GM12878 (cell line): Measurements from ENCODE around the gene PTPRF. TPM values are rescaled to one million over a fixed set of nuclear protein-coding genes. Genes with fewer than 3 reads are reported as not detected.

ENCODE experiments used
- ATAC-seq: fragments of 200-7000 bp; cut with Tn5 transposase; 3 replicates; pipeline ENCODE4 v1.9.1; 2020; ENCODE audit warnings: mild to moderate bottlenecking, moderate library complexity
- BruUV-seq: library from RNA; stranded (reverse); fragments of 400-500 nt; replicated peaks from 2 replicates; lab custom pipeline; 2021; lab: Mats Ljungman, UMichigan
- CTCF ChIA-PET: fragments of 300-600 bp; sonication (Branson Sonifier 250); formaldehyde crosslinking; extraction: SDS; loops from one replicate; lab custom pipeline; 2021; ENCODE audit warnings: inconsistent platforms; lab: Yijun Ruan, JAX
- POLR2A ChIA-PET: fragments of 350-600 bp; formaldehyde crosslinking; extraction: SDS; loops from one replicate; lab custom pipeline; 2021; ENCODE audit warnings: inconsistent platforms; lab: Charles Lee
- RAD21 ChIA-PET: fragments of 300-600 bp; sonication (Branson Sonifier 250); formaldehyde crosslinking; loops from one replicate; lab custom pipeline; 2023; ENCODE audit warnings: antibody characterized with exemption; ENCODE audit not compliant: unreplicated experiment; lab: Charles Lee
- SMC1A ChIA-PET: fragments of 300-600 bp; sonication (Branson Sonifier 250); formaldehyde crosslinking; loops from one replicate; lab custom pipeline; 2023; ENCODE audit not compliant: unreplicated experiment, uncharacterized antibody; lab: Charles Lee
- DNase-seq: peaks from one replicate; pipeline ENCODE4 v3.0.0-alpha.2; 2011; ENCODE audit warnings: low read depth, low spot score
- FAIRE-seq: peaks from 3 replicates; lab custom pipeline; 2011; peaks lifted over from hg19 to GRCh38; lab: Jason Lieb, UNC
- H2AFZ ChIP-seq: 2 replicates; pipeline ENCODE4 v1.6.0; 2011; ENCODE audit warnings: low read depth, low read length, control low read depth; ENCODE audit not compliant: control insufficient read depth
- H3K27ac ChIP-seq: 2 replicates; pipeline ENCODE4 v1.5.1; 2011; ENCODE audit warnings: control low read depth; ENCODE audit not compliant: control insufficient read depth, insufficient read depth
- H3K27me3 ChIP-seq, 2 experiments: replicated peaks in 1 of 2; 2 replicates each; pipeline versions ENCODE4 v1.6.0 to v1.6.1; 2011; ENCODE audit warnings: low read length in 1 of 2; ENCODE audit not compliant: control insufficient read depth in 2 of 2, insufficient read depth in 2 of 2
- H3K36me3 ChIP-seq, 2 experiments: 2 replicates each; pipeline ENCODE4 v1.5.1; 2011; ENCODE audit warnings: low read length in 1 of 2; ENCODE audit not compliant: control insufficient read depth in 2 of 2, insufficient read depth in 2 of 2
- H3K4me1 ChIP-seq: 2 replicates; pipeline ENCODE4 v1.6.1; 2011; ENCODE audit warnings: mild to moderate bottlenecking, low read length, moderate library complexity, mixed read lengths; ENCODE audit not compliant: control insufficient read depth, insufficient read depth
- H3K4me2 ChIP-seq: 2 replicates; pipeline ENCODE4 v1.6.0; 2011; ENCODE audit warnings: control low read depth; ENCODE audit not compliant: control insufficient read depth, insufficient read depth
- H3K4me3 ChIP-seq: fragments of 200-600 bp; sonication (generic); 2 replicates; pipeline ENCODE4 v1.5.1; 2016
- H3K79me2 ChIP-seq: 2 replicates; pipeline ENCODE4 v1.6.0; 2011; ENCODE audit warnings: low read length; ENCODE audit not compliant: control insufficient read depth, insufficient read depth
- H3K9ac ChIP-seq: 2 replicates; pipeline ENCODE4 v1.8.0; 2011; ENCODE audit warnings: low read length, control low read depth, mixed read lengths; ENCODE audit not compliant: control insufficient read depth, insufficient read depth
- H3K9me3 ChIP-seq: replicated peaks from 3 replicates; pipeline ENCODE4 v1.5.1; 2011; ENCODE audit warnings: mild to moderate bottlenecking, low read length; ENCODE audit not compliant: control insufficient read depth, insufficient read depth
- H4K20me1 ChIP-seq: 2 replicates; pipeline ENCODE4 v1.6.0; 2011; ENCODE audit not compliant: control insufficient read depth, insufficient read depth
- CUX1 ChIP-seq: IDR thresholded peaks from 2 replicates; pipeline ENCODE4 v1.6.1; 2012; ENCODE audit warnings: improper control_type of control experiment, low read depth, low read length; ENCODE audit not compliant: insufficient replicate concordance
- HDAC6 ChIP-seq: fragments of 200-600 bp; sonication (generic); IDR thresholded peaks from one replicate; pipeline ENCODE4 v1.8.0; 2017; ENCODE audit warnings: antibody characterized with exemption; ENCODE audit not compliant: unreplicated experiment
- MYC ChIP-seq: IDR thresholded peaks from 2 replicates; pipeline ENCODE4 v1.6.1; 2011; ENCODE audit warnings: mild to moderate bottlenecking, low read length, moderate library complexity, inconsistent platforms; ENCODE audit not compliant: insufficient read depth, insufficient replicate concordance, insufficient read length, severe bottlenecking
- WGBS: methylation state at CpG from one replicate; pipeline ENCODE4 v1.1.6; 2016; ENCODE audit warnings: low lambda C conversion rate; ENCODE audit not compliant: insufficient replicate concordance, insufficient coverage; ENCODE audit errors: missing lambda C conversion rate; 5-methylcytosine and 5-hydroxymethylcytosine counted together
- in situ Hi-C: fragments of 300-500 bp; cut with MboI; formaldehyde crosslinking; loops from 9 replicates; pipeline ENCODE4 v1.14.3; 2018; ENCODE audit warnings: mixed read lengths
- intact Hi-C: fragments of 100-400 bp; cut with micrococcal nuclease; formaldehyde crosslinking; loops from one replicate; pipeline ENCODE4 v1.14.2; 2022; ENCODE audit not compliant: unreplicated experiment
- polyA plus RNA-seq, 11 experiments: library from polyadenylated mRNA; depleted of rRNA in 4 of 11; unstranded in 6 of 11; stranded (reverse) in 5 of 11; fragments of >200 nt; fragmentation: Nextera tagmentation in 4 of 11; fragmentation: Illumina TruSeq in 1 of 11; extraction: Ambion mirVana in 4 of 11; extraction: Trizol in 1 of 11; gene quantifications; 1 replicate in 1 of 11; 2 replicates in 10 of 11; pipeline versions ENCODE4 v1.2.1 to v1.2.3, GENCODE V29; 2011 to 2016; ENCODE audit warnings: inconsistent platforms in 2 of 11, missing spikeins in 2 of 11, low read depth in 1 of 11
- total RNA-seq, 4 experiments: library from RNA; depleted of rRNA in 3 of 4; stranded (reverse); fragments of >200 nt in 3 of 4; fragmentation: Illumina TruSeq in 1 of 4; extraction: Trizol in 1 of 4; gene quantifications; 2 replicates each; pipeline versions ENCODE4 v1.2.1 to v1.2.3, GENCODE V29; 2013 to 2021
- TF ChIP-seq, protein P1 (sequence below): fragments of 450-650 bp; IDR thresholded peaks from 2 replicates; pipeline ENCODE4 v1.6.1; 2018; ENCODE audit warnings: mild to moderate bottlenecking, low read depth, moderate library complexity; ENCODE audit not compliant: partially characterized antibody
- TF ChIP-seq, protein P2 (sequence below): fragments of 150-350 bp; IDR thresholded peaks from 2 replicates; pipeline ENCODE4 v1.6.1; 2016; ENCODE audit warnings: low read depth, low read length

Gene PTPRF
- total and polyA plus RNA-seq, 10 of the 15 experiments (the other 5 are each of a cell fraction or from before 2014, with no cell fraction given) = 0.04 to 2.6 (median 0.32) TPM

GRCh38 chr1:43583058-43583457 is 52.4 kb downstream of the PTPRF start:
- no TSS peak for BruUV-seq
- TF ChIP-seq, protein P1, sequence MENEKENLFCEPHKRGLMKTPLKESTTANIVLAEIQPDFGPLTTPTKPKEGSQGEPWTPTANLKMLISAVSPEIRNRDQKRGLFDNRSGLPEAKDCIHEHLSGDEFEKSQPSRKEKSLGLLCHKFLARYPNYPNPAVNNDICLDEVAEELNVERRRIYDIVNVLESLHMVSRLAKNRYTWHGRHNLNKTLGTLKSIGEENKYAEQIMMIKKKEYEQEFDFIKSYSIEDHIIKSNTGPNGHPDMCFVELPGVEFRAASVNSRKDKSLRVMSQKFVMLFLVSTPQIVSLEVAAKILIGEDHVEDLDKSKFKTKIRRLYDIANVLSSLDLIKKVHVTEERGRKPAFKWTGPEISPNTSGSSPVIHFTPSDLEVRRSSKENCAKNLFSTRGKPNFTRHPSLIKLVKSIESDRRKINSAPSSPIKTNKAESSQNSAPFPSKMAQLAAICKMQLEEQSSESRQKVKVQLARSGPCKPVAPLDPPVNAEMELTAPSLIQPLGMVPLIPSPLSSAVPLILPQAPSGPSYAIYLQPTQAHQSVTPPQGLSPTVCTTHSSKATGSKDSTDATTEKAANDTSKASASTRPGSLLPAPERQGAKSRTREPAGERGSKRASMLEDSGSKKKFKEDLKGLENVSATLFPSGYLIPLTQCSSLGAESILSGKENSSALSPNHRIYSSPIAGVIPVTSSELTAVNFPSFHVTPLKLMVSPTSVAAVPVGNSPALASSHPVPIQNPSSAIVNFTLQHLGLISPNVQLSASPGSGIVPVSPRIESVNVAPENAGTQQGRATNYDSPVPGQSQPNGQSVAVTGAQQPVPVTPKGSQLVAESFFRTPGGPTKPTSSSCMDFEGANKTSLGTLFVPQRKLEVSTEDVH = no peak
- no peak for TF ChIP-seq MYC
- TF ChIP-seq HDAC6 = no peak
- TF ChIP-seq CUX1 = no peak
- TF ChIP-seq, protein P2, sequence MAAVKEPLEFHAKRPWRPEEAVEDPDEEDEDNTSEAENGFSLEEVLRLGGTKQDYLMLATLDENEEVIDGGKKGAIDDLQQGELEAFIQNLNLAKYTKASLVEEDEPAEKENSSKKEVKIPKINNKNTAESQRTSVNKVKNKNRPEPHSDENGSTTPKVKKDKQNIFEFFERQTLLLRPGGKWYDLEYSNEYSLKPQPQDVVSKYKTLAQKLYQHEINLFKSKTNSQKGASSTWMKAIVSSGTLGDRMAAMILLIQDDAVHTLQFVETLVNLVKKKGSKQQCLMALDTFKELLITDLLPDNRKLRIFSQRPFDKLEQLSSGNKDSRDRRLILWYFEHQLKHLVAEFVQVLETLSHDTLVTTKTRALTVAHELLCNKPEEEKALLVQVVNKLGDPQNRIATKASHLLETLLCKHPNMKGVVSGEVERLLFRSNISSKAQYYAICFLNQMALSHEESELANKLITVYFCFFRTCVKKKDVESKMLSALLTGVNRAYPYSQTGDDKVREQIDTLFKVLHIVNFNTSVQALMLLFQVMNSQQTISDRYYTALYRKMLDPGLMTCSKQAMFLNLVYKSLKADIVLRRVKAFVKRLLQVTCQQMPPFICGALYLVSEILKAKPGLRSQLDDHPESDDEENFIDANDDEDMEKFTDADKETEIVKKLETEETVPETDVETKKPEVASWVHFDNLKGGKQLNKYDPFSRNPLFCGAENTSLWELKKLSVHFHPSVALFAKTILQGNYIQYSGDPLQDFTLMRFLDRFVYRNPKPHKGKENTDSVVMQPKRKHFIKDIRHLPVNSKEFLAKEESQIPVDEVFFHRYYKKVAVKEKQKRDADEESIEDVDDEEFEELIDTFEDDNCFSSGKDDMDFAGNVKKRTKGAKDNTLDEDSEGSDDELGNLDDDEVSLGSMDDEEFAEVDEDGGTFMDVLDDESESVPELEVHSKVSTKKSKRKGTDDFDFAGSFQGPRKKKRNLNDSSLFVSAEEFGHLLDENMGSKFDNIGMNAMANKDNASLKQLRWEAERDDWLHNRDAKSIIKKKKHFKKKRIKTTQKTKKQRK = no peak
- Histone ChIP-seq H3K27ac (no peak overlapping the region), H4K20me1 (no peaks in the 10 kb centered on the region), H3K4me1 (peaks cover 9% of the 10 kb centered on the region), H2AFZ (no peak overlapping the region), H3K4me3 (no peak overlapping the region), H3K27me3 (no peaks in the 10 kb centered on the region), H3K4me2 (no peak overlapping the region), H3K79me2 (no peaks in the 10 kb centered on the region), H3K9me3 (no peaks in the 10 kb centered on the region), H3K9ac (no peak overlapping the region), H3K36me3 (no peaks in the 10 kb centered on the region)
- in situ Hi-C loops (no loop called here), intact Hi-C loops (no loop called here)
- POLR2A ChIA-PET = no interaction called here
- RAD21 ChIA-PET = no interaction called here
- SMC1A ChIA-PET = interaction anchor here (1.0 to 1.4 kb wide), 2 partner anchors 11 to 13 kb away, joined by 3 to 4 read pairs; no protein-coding TSS in a partner anchor
- no peak for FAIRE-seq
- ATAC-seq = no peak
- CTCF ChIA-PET = no interaction called here
- WGBS = 40% methylated on average over 13 of the region's 13 CpGs
- no peak for DNase-seq
